NCI-H1694 (cell line): ENCODE measurements around the gene SLC29A4.
A peak's percentile ranks its signal among the peaks of the same experiment; 100 is the strongest.
"Not testable (repeated sequence)": the region's sequence is repeated elsewhere in the genome, so short reads cannot be mapped to it uniquely, and the experiment has no call there.

Experiments used
- DNase-seq: peaks from one replicate; lab custom pipeline; 2025; lab: John Stamatoyannopoulos, UW

The SLC29A4 gene

GRCh38 chr7:5282543-5283316 lies at the start of gene SLC29A4:
Gene SLC29A4, plus strand, starts transcription at chr7:5282943. Its CDS starts 4,874 bp downstream, at chr7:5287817.
- DNase-seq: no peak

GRCh38 chr7:5234852-5235831 lies 47.6 kb upstream of the SLC29A4 start:
- DNase-seq: no peak

GRCh38 chr7:5237286-5237685 lies 45.5 kb upstream of the SLC29A4 start:
- no peak for DNase-seq

GRCh38 chr7:5238500-5238899 lies 44.2 kb upstream of the SLC29A4 start:
- DNase-seq: no peak

GRCh38 chr7:5243261-5243660 lies 39.5 kb upstream of the SLC29A4 start:
- DNase-seq: no peak

GRCh38 chr7:5248201-5248885 lies 34.4 kb upstream of the SLC29A4 start:
- peak; percentile 66 for DNase-seq

GRCh38 chr7:5250787-5251186 lies 32.0 kb upstream of the SLC29A4 start:
- not testable (repeated sequence) for DNase-seq

GRCh38 chr7:5253529-5253928 lies 29.2 kb upstream of the SLC29A4 start:
- DNase-seq: not testable (repeated sequence)

GRCh38 chr7:5254371-5254770 lies 28.4 kb upstream of the SLC29A4 start:
- DNase-seq: not testable (repeated sequence)

- no peak for DNase-seq
Observed at GRCh38 chr7:5255832-5256231, 26.9 kb upstream of the SLC29A4 start.

- not testable (repeated sequence) for DNase-seq
Observed at GRCh38 chr7:5260530-5261068, 22.1 kb upstream of the SLC29A4 start.

GRCh38 chr7:5263066-5263465 lies 19.7 kb upstream of the SLC29A4 start:
- DNase-seq: not testable (repeated sequence)

GRCh38 chr7:5265320-5266190 lies 17.2 kb upstream of the SLC29A4 start:
- DNase-seq: no peak

- no peak for DNase-seq
Observed at GRCh38 chr7:5266191-5267028, 16.3 kb upstream of the SLC29A4 start.

- not testable (repeated sequence) for DNase-seq
Observed at GRCh38 chr7:5267829-5268228, 14.9 kb upstream of the SLC29A4 start.

- DNase-seq: not testable (repeated sequence)
Observed at GRCh38 chr7:5269992-5270657, 12.6 kb upstream of the SLC29A4 start.

- no peak for DNase-seq
Observed at GRCh38 chr7:5270788-5271187, 12.0 kb upstream of the SLC29A4 start.

- peak; percentile 81 for DNase-seq
Observed at GRCh38 chr7:5273831-5274405, 8.8 kb upstream of the SLC29A4 start.

GRCh38 chr7:5274441-5274840 lies 8.3 kb upstream of the SLC29A4 start:
- DNase-seq: no peak
